ENCODE measurements around the gene TMEM167B. TPM values are rescaled to one million over a fixed set of nuclear protein-coding genes. Genes with fewer than 3 reads are reported as not detected.

Gene TMEM167B
- total RNA-seq, 1 experiment from 2014 or later = 21.4 TPM

- peaks cover 6 to 9% of the 10 kb centered on the region in 2 experiments; a peak in 3 of 4 replicates for H3K36me3 ChIP-seq (ENCODE audit: control insufficient read depth in 1 of 2, insufficient read depth in 2 of 2, low read length in 2 of 2)
- RAD21 ChIA-PET (ENCODE audit: low non-redundant PET in 1 of 2, low total read pairs in 2 of 2, uncharacterized antibody in 2 of 2, unreplicated experiment in 2 of 2) = no interaction called here
- no peak overlapping the region for H3K4me3 ChIP-seq (replicated peaks in 1 of 2; ENCODE audit: low read depth in 1 of 2, low read length in 2 of 2)
- H2AFZ ChIP-seq (ENCODE audit: low read depth, low read length, poor library complexity, severe bottlenecking) = no peak overlapping the region
- DNase-seq (ENCODE audit: low read depth, low spot score) (no peak), ATAC-seq (no peak)
- H3K27me3 ChIP-seq (ENCODE audit: insufficient read depth, low read length) = no peaks in the 10 kb centered on the region
- no peaks in the 10 kb centered on the region for H3K9me3 ChIP-seq (ENCODE audit: control insufficient read depth in 1 of 2, insufficient read depth in 1 of 2, low read depth in 1 of 2, low read length in 2 of 2)
- no peak overlapping the region for H3K27ac ChIP-seq (ENCODE audit: low read depth, low read length)
- 0 out of 2 replicates have a peak, but pooled peaks cover 3% of the 10 kb centered on the region for H3K79me2 ChIP-seq (ENCODE audit: insufficient read depth, low read length)
- CTCF ChIA-PET = no interaction called here
- H4K20me1 ChIP-seq (ENCODE audit: insufficient read depth) = no peaks in the 10 kb centered on the region; the same call in 1 of the 2 replicates
- POLR2A ChIA-PET = interaction anchor here (0.8 to 2.3 kb wide), 2 partner anchors 15 to 19 kb away, joined by 3 to 7 read pairs; partner anchors contain the start of genes TAF13 and WDR47
- no peak overlapping the region for H3K4me2 ChIP-seq (ENCODE audit: low read length)
- intact Hi-C loops (cut with micrococcal nuclease) = no loop called here
- no peak overlapping the region for H3K9ac ChIP-seq (ENCODE audit: low read length)
- H3K4me1 ChIP-seq (ENCODE audit: control insufficient read depth in 1 of 2, insufficient read depth in 2 of 2, low read length in 2 of 2) = no peaks in the 10 kb centered on the region
- TF ChIP-seq CTCF (IDR thresholded peaks at IDR 0.05 in 2 of 3, conservative IDR thresholded peaks at IDR 0.05 in 1 of 3; ENCODE audit: borderline replicate concordance in 1 of 3, insufficient read depth in 1 of 3, low read depth in 2 of 3, low read length in 2 of 3) (no peak), EZH2 (IDR thresholded peaks at IDR 0.05) (no peak), EZH2phosphoT487 (IDR thresholded peaks at IDR 0.05; ENCODE audit: borderline replicate concordance) (no peak), TCF7L2 (IDR thresholded peaks at IDR 0.05; ENCODE audit: borderline replicate concordance, extremely low read depth, insufficient read depth, insufficient read length) (no peak), ZBTB33 (IDR thresholded peaks at IDR 0.05; ENCODE audit: extremely low read depth, insufficient replicate concordance, low read length) (no peak), FOSL1 (IDR thresholded peaks at IDR 0.05; ENCODE audit: low read depth) (no peak), CEBPB (IDR thresholded peaks at IDR 0.05; ENCODE audit: low read depth) (no peak), MAX (IDR thresholded peaks at IDR 0.05) (no peak), JUND (IDR thresholded peaks at IDR 0.05) (no peak)
- no TSS peak for BruUV-seq (replicated peaks)
- H3K9me2 ChIP-seq (ENCODE audit: insufficient read depth) = no peaks in the 10 kb centered on the region; the same call in 1 of the 2 replicates
These were observed 29.4 kb upstream of the TMEM167B start for GRCh38 chr1:109061183-109061582.
